NCI-H82 treated with DMSO at 0.1 percent for 48 hours (cell line): ENCODE data around the gene CARD19.
"Not testable (repeated sequence)": the region's sequence is repeated elsewhere in the genome, so short reads cannot be mapped to it uniquely, and the experiment has no call there.

Experiments
- DNase-seq: peaks from one replicate; lab custom pipeline; 2025; ENCODE audit not compliant: unreplicated experiment; lab: John Stamatoyannopoulos, UW

Gene CARD19

DNA sequence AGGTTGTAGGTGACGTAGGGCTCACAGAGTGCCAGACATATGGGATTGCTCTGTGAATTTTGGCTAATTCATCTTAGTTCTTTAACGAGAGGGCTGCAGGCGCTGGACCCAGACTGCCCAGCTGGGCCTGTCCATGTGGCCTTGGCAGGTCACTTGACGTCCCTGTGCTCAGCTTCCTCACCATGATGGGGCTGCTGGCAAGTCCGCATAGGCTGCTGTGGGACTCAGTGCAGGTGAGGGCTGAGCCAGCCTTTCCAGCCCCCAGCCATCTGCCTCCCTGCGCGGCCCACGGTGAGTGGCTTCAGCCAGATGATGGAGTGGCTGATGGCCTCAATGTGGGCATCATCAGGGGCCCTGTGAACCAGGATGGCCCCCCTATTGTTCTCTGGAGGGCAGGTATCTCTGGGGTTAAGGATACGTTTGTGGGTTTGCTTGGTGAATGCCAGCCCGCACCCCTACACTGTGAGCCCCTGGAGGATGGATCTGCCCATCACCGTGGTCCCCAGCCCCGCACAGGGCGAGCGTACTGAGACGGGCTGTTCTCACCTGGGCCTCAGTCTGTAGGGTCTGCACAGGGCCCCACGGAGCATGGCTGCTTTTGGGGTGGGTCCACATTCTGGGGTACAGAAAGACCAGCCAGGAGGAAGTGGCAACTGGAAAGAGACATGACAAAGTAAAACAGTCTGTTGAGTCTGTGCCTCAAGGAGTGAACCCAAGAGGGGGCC is 3.7 kb downstream of the CARD19 start:
- DNase-seq = no peak

DNA sequence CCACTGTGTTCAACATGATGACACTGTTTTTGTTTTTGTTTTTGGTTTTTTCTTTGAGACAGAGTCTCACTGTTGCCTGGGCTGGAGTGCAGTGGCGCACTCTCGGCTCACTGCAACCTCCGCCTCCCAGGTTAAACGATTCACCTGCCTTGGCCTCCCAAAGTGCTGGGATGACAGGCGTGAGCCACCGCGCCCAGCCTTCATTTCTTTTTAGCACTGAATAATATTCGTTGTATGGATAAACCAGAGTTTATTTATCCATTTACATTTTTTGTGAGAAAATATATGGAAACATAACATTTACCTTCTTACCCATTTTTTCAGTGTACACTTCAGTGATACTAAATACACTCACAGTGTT is 4.2 kb downstream of the CARD19 start:
- no peak for DNase-seq

DNA sequence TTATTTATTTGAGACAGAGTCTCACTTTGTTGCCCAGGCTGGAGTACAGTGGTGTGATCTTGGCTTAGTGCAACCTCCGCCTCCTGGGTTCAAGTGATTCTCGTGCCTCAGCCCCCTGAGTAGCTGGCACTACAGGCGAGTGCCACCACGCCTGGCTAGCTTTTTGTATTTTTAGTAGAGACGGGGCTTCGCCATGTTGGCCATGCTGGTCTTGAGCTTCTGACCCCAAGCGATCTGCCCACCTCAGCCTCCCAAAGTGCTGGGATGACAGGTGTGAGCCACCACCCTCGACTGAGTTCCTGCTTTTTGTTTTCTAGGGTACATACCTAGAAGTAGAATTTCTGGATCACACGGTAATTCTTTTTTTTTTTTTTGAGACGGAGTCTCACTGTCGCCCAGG is 5.1 kb downstream of the CARD19 start:
- DNase-seq = not testable (repeated sequence)

DNA sequence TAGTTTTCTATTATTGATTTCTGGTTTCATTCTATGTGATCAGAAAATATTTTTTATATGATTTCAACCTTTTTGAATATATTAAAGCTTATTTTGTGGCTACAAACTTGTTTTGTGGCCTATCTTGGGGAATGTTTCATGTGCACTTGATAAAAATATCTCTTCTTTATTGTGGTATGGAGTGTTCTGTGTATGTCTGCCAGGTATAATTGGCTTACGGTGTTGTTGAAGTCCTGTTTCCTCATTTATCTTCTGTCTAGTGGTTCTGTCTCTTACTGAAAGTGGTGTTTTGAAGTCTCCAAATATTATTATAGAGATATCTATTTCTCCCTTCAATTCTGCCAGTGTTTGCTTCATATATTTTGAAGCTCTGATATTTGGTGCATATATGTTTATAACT is 9.6 kb downstream of the CARD19 start:
- no peak for DNase-seq

DNA sequence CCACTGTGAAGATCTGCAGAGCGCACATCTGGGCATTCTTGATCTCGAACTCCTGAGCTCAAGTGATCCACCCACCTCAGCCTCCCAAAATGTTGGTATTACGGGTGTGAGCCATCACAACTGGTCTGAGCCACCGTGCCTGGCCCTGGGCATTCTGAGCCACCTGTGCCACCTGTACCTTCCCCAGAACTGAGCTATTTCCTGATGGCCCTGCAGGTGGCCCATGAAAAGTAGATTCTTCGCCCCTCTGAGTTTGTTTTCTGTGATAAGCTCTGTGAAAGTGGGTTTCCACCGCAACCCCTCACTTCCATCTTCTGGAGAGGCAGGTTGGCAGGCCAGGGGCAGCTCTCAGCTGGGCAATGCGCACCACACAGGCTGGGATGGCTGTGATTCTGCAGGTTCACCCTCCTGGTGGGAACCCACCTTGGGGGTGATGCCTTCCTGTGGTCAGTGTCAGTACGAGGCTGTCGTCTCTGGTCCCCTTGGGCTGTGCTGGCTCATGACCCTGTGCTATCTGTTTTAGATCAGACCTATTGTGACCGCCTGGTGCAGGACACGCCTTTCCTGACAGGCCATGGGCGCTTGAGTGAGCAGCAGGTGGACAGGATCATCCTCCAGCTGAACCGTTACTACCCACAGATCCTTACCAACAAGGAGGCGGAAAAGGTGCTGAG is 11.3 kb downstream of the CARD19 start:
- DNase-seq = no peak

DNA sequence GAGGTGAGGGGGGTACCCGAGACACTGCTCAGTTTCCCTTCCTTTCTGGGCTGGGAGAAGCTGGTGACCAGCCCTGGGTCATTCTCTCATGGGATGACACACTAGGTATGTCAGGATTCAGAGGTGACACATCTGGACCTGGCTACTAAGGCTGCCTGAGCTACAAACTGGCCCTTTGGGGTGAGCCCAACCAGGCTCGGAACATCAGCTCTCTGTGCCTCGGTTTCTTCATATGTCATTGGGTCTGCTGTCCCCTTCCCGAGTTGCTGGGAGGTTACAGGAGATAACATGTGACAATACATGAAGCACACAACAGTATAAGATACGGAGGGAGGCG is 11.8 kb downstream of the CARD19 start:
- no peak for DNase-seq

DNA sequence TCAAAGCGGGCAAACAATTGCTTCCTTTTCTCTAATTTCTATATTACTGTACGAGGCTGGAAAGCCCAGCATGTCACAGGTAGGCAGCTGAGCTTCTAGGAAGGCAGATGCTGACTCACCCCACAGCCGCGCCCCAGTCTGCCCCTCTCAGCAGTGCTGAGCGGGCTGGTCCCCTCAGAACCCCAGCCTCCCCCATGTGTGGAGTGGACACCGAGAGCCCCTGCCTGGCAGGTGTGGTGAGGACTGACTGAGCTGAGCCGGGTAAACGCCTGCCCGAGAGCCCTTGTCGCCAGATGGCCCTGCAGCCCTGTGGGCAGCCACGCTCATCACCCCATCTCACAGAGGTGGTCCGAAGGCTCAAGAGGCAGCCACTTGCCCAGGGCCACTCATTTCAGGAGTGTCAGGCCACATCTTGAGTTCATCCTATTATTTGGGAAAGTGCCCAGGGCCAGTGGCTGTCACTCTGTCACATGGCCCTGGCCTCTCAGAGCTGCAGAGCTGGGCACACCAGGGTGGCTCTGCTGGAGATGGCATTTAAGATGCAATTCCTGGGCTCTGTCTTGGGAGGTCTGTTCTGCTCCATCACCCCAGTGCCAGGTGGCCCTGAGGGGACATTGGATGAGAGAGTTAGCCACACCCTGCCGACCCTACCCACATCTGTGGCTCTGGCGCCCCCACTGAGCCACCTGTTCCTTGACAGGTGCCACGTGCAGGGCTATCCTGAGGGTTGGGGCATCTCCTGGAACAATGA is 12.4 kb downstream of the CARD19 start:
- DNase-seq = no peak

DNA sequence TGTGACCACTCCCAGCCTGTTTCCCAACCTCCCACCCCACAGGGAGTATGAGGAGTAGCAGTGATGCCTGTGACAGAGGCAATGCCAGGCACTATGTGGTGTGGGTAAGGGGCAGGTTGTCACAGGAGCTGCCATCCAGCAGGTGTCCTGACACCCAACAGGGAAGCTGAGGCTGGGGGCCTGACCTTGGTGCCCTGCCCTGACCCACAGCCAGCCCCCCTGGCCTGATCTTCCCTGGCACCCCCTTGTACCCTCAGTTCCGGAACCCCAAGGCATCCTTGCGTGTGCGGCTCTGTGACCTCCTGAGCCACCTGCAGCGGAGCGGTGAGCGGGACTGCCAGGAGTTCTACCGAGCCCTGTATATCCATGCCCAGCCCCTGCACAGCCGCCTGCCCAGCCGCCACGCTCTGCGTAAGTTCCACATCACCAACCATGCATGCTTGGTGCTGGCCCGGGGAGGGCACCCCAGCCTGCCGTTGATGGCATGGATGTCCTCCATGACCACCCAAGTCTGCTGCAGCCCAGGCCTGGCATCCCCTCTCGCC is 14.4 kb downstream of the CARD19 start:
- DNase-seq = no peak

DNA sequence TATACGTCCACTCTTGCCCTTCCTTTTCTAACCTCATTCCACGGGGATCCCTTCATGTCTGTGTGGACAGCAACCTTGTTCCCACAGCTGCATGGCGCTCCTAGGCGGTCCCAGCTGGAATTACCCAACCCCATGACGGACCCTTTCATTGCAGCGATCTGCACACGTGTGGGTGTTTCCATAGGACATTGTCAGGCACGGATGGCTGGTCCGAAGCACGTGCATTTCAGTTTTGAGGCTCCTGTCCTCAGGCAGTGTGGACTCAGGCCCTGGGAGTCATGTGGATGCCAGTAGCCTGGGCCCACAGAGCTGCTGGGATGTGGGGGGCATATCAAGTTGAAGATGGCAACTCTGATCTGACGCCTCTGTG is 15.0 kb downstream of the CARD19 start:
- DNase-seq = no peak

DNA sequence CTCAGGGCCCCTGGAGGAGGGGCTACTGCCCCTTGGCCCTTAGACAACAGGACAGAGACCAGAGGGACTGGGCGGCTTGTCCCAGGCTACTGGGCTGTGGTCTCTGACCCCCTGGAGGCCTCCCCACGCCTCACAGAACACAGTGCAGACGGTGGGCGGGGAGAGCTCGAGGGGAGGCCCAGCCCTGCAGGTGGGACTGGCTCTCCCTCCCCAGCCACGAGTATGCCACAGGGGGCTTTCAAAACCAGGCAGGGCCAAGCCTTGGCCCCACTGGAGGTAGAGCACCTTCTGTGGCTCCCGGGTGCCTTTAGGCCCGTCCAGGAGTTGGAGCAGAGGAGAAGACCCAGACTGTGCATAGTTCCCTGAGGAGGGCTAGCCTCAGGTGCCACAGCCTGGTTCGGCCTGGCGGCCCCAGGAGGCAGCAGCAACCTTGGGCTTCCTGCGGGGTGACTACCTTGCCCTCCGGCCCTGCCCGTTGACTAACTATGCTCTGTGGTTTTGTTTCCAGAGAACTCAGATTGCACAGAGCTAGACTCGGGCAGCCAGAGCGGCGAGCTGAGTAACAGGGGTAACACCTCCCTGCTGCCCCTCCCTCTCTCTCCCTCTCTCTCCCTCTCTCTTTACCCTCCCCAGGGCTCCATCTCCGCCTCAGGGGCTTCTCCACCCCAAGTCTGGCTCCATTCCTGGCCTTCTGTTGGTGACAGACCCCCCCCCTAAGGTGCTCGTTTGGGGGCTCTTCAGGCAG is 15.5 kb downstream of the CARD19 start:
- no peak for DNase-seq

DNA sequence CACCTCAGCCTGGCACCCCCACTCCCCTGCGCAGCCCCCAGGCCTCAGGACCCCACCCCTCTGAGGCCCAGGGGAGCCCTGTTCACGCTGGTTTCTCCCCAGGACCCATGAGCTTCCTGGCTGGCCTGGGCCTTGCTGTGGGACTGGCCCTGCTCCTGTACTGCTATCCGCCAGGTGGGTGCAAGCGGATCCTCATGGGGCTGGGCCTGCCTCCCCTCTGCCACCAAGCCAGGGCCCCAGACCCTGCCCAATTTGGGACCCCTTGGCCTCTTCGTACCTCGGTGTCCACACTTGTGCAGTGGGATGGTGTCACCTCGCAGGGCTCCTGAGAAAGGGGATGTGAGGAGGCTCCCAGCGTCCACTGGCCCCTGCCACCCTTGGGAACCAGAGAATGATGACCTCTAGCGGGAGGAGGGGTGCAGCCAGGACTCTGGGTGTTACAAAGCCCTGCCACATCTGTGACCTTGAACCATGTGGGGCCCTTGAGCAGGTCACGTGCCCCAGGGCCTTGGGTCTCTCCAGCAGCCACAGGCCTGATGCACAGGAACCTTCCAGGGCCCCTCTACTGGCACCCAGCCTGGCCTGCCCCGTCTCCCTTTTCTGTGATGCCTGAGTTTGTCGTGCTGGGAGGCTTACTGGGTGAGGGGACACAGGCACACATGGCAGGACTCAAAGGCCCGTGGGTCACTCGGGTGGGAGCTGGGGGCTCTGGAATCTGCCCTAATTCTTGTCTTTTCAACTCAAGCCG is 16.3 kb downstream of the CARD19 start:
- DNase-seq = no peak

DNA sequence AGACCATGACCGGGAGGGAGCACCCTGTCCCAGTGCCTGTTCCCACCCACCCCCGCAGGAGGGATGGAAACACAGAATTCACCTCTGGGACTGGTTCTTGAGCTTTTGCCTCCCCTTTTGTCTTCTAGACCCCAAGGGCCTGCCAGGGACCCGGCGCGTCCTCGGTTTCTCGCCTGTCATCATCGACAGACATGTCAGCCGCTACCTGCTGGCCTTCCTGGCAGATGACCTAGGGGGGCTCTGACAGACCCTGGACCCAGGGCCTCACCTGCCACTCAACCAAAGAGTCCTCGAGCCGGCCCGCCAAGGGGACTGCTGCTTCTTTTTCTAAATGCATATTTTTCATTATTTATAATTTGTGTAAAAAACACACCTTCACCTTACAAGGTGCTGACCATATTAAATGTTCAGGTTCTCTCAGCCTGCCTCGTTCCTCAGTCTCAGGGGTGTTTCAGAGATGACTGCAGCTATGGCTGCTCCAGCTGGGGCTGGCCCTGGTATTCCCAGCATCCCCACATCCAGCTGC is 16.9 kb downstream of the CARD19 start:
- DNase-seq = no peak

DNA sequence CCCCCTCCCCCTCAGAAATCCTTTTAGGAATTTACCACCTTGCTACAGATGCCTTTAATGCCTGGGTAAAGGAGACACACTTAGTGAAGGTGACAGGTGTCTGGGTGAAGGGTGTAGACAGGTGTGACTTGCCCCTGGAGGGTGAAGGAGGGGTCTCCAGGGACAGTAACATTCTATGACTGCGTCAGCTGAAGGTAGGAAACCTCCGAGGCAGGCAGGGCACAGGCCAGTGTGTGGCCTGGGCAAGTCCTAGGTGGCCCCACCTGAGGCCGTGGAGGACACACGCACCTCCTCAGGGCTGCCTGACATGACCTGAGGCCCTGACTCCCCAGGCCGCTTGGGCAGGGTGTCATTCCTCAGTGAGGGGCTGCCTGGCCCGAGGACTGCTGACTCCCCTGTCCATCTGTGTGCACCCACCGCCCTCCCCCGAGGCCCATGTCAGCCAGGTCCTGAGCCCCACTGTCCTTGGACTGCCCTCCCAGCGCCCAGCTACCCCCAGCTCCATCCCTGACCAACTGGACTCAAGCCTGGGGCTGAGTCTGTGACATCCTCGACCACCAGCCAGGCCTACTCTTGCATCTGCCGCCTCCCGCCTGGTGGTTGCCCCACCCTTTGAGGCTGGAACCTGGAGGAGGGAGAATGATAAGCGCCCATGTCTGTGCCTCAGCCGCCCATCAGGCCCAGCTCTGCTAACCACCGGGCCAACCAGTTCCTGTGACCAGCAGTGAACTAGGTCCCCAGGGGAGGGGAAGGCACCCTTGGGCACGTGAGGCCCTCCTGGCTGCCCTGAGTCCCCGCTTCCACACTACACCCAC is 18.4 kb downstream of the CARD19 start:
- DNase-seq = no peak

DNA sequence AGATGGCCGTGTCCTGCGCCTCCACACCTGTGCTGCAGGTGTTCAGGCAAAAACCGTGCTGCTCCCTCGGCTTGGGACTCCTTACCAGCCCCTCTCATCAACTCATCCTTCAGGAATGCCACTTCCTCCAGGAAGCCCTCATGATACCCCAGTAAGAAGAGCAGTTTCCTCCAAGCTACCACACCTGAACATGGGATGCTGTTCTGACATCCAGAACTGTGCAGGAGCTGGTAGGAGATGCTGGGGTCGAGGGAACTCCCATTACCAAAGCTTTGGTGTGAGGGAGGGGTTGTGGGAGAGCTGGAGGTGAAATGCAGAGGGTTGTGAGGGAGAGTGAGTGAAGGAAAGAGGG is 18.9 kb downstream of the CARD19 start:
- no peak for DNase-seq

DNA sequence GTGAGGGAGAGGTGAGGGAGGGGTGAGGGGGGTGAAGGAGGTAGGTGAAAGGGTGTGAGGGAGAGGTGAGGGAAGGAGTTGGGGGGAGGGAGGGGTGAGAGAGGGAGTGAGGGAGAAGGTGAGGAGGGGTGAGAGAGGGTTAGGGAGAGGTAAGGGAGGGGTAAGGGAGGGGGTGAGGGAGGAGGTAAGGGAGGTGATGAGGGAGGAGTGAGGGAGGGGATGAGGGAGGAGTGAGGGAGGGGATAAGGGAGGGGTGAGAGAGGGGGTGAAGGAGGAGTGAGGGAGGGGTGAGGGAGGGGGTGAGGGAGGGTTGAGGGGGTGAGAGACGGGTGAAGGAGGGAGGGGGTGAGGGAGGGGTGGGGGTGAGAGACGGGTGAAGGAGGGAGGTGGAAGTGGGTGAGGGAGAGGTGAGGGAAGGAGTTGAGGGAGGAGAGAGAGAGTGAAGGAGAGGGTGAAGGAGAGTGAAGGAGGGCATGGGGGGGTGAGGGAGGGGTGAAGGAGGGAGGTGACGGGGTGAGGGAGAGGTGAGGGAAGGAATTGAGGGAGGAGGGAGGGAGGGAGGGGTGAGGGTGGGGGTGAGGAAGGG is 19.6 kb downstream of the CARD19 start:
- DNase-seq = no peak

DNA sequence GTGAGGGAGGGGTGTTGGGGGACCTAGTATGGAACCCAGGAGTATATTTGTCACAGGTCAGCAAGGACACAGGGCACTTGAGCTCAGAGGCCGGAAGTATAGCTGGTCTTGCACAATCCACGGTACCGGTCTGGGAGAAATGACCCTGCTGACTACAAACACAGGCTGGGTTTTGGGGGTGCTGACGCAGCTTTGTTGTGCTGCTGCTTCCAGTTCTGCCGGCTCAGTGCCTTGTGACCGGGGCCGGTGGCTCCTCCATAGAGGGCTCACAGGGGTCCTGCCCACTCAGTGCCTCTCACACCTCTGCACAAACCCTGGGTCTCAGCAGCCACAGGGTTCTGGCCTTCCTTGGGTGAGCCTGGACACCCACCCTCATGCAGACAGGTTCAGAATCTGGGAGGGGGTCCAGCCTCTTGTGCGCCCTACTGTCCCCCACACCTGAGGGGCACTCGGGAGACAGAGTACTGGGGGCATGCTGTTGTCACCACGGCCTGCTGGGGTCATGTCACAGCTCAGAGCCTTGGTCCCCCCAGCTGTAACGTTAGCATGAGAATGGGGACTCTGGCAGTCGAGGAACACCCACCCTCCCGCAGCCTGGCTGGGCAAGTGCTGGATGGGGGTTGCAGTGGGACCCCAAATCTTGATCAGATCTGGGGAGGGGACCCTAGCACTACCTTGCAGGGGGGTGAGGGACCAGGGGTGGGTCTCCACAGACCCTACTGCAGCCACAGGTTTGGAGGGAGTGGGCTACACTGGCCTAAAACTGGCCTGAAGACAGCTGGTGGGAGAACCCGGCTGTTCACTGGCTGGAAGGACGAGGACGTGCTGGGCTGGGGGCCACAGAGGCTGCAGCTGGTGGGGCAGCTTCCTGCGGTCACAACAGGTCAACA is 20.3 kb downstream of the CARD19 start:
- DNase-seq = no peak

DNA sequence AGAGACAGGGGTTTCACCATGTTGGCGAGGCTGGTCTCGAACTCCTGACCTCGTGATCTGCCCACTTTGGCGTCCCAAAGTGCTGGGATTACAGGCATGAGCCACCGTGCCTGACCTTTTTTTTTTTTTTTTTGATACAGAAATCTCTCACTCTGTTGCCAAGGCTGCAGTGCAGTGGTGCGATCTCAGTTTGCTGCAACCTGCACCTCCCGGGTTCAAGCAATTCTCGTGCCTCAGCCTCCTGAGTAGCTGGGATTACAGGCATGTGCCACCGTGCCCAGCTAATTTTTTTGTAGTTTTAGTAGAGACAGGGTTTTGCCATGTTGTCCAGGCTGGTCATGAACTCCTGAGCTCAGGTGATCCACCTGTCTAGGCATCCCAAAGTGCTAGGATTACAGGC is 21.5 kb downstream of the CARD19 start:
- not testable (repeated sequence) for DNase-seq
